GM21390 (cell line): ENCODE results near the gene CD36.

Source experiments
- ATAC-seq: cut with Tn5 transposase; IDR thresholded peaks from one replicate; pipeline ENCODE4 v1.9.1; 2021; ENCODE audit not compliant: unreplicated experiment

The CD36 gene

GRCh38 chr7:80686576-80686975 is 48.1 kb downstream of the CD36 start:
- ATAC-seq, result no peak

GRCh38 chr7:80699045-80699638 is 60.7 kb downstream of the CD36 start:
- ATAC-seq, result peak; percentile 78

GRCh38 chr7:80699721-80700256 is 61.3 kb downstream of the CD36 start:
- no peak for ATAC-seq

- ATAC-seq, result no peak
These were observed 64.8 kb downstream of the CD36 start for GRCh38 chr7:80703272-80703671.

GRCh38 chr7:80705130-80705781 is 66.8 kb downstream of the CD36 start:
- ATAC-seq, result no peak

GRCh38 chr7:80707318-80707717 is 68.9 kb downstream of the CD36 start:
- no peak for ATAC-seq

GRCh38 chr7:80708123-80708522 is 69.7 kb downstream of the CD36 start:
- ATAC-seq, result no peak

- ATAC-seq, result no peak
These were observed 73.1 kb downstream of the CD36 start for GRCh38 chr7:80711531-80711930.

- no peak for ATAC-seq
These were observed 80.8 kb downstream of the CD36 start for GRCh38 chr7:80719261-80719660.

- no peak for ATAC-seq
These were observed 81.7 kb downstream of the CD36 start for GRCh38 chr7:80720146-80720545.

- ATAC-seq, result no peak
These were observed 83.6 kb downstream of the CD36 start for GRCh38 chr7:80721883-80722615.

GRCh38 chr7:80722616-80723195 is 84.3 kb downstream of the CD36 start:
- no peak for ATAC-seq

- ATAC-seq, result no peak
These were observed 85.9 kb downstream of the CD36 start for GRCh38 chr7:80724249-80724871.

- ATAC-seq, result no peak
These were observed 86.8 kb downstream of the CD36 start for GRCh38 chr7:80725181-80725611.
